ENCODE results near the gene SH2D5. TPM values are rescaled to one million over a fixed set of nuclear protein-coding genes. Genes with fewer than 3 reads are reported as not detected.

SH2D5 gene
- total RNA-seq, 1 donor from 2014 or later: 0.75 TPM

GRCh38 chr1:20684050-20684620 is 48.4 kb downstream of the SH2D5 start:
- H3K4me3 Mint-ChIP-seq (ENCODE audit: unreplicated experiment): no peak overlapping the region
- no peaks in the 10 kb centered on the region for H3K27me3 Mint-ChIP-seq (ENCODE audit: low read depth)

DNA sequence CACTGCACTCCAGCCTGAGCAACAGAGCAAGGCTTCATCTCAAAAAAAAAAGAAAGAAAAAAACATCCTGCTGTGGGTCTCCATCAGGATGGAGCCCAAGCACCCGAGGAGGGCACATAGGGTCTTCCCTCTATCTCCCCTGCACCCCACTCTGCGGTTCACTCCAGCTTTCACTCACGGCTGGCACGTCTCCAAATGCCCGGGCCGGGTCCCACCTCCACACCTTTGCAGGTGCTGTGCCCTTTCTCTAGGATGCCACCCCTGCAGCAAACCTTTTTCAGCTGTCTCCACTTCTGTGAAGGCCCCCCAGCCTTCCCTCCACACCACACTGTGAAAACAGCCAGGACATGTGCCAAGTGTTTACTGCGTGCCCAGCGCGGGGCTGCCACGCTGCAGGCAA is 48.9 kb downstream of the SH2D5 start:
- no peak overlapping the region for H3K4me3 Mint-ChIP-seq (ENCODE audit: unreplicated experiment)
- no peaks in the 10 kb centered on the region for H3K36me3 Mint-ChIP-seq (ENCODE audit: low read depth)
- no peak overlapping the region for H3K27ac Mint-ChIP-seq (ENCODE audit: unreplicated experiment)
- TF ChIP-seq CTCF (IDR thresholded peaks at IDR 0.05): no peak
- no peak for DNase-seq (ENCODE audit: low spot score)
- H3K27me3 Mint-ChIP-seq (ENCODE audit: low read depth): no peaks in the 10 kb centered on the region
- no peaks in the 10 kb centered on the region for H3K4me1 Mint-ChIP-seq (ENCODE audit: low read depth)
- no peaks in the 10 kb centered on the region for H3K9me3 Mint-ChIP-seq (ENCODE audit: low read depth)

More at GRCh38 chr1:20684050-20684620, 48.4 kb downstream of the SH2D5 start:
- Mint-ChIP-seq H3K36me3 (ENCODE audit: low read depth) (no peaks in the 10 kb centered on the region), H3K27ac (ENCODE audit: unreplicated experiment) (no peak overlapping the region), H3K9me3 (ENCODE audit: low read depth) (no peaks in the 10 kb centered on the region), H3K4me1 (ENCODE audit: low read depth) (no peaks in the 10 kb centered on the region)
- no peak for DNase-seq (ENCODE audit: low spot score)
- TF ChIP-seq CTCF (IDR thresholded peaks at IDR 0.05): no peak

DNA sequence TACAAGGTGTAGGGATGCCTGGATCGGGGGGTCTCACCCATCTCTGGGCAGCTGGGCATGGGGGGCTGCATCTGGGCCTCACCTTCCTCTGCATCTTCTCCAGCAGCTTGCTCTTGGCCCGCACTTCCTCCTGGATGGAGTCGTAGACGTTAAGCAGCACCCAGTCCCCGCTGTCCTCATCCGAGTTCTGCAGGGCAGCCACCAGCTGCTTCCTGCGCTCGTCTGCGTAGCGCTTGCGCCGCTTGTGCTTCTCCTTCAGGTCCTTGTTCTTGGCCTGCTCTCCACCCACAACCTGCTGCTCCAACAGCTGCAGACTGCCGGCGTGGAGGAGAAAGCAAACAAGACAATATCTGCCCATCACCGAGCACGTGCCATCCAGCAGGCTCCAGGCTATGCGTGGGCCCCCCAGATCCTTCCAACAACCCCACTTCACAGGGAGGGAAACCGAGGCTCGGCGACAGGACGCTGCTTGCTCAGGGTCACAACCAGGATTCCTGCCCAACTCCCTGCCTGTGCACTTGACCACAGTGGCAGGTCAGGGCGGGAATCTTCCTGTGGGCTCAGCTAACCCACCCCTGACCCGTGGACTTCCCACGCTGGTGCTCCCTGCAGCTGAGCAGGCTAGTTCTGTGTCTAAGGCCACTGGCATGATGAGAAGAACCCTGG is 49.8 kb downstream of the SH2D5 start:
- Mint-ChIP-seq H3K9me3 (ENCODE audit: low read depth) (no peaks in the 10 kb centered on the region), H3K27ac (ENCODE audit: unreplicated experiment) (no peak overlapping the region), H3K4me3 (ENCODE audit: unreplicated experiment) (no peak overlapping the region), H3K36me3 (ENCODE audit: low read depth) (no peaks in the 10 kb centered on the region), H3K27me3 (ENCODE audit: low read depth) (no peaks in the 10 kb centered on the region), H3K4me1 (ENCODE audit: low read depth) (no peaks in the 10 kb centered on the region)
- no peak for TF ChIP-seq CTCF (IDR thresholded peaks at IDR 0.05)
- no peak for DNase-seq (ENCODE audit: low spot score)

GRCh38 chr1:20681999-20682398 is 50.5 kb downstream of the SH2D5 start:
- H3K27me3 Mint-ChIP-seq (ENCODE audit: low read depth): no peaks in the 10 kb centered on the region
- no peak overlapping the region for H3K27ac Mint-ChIP-seq (ENCODE audit: unreplicated experiment)
- no peaks in the 10 kb centered on the region for H3K9me3 Mint-ChIP-seq (ENCODE audit: low read depth)
- no peaks in the 10 kb centered on the region for H3K36me3 Mint-ChIP-seq (ENCODE audit: low read depth)
- no peaks in the 10 kb centered on the region for H3K4me1 Mint-ChIP-seq (ENCODE audit: low read depth)
- no peak for DNase-seq (ENCODE audit: low spot score)
- no peak overlapping the region for H3K4me3 Mint-ChIP-seq (ENCODE audit: unreplicated experiment)
- no peak for TF ChIP-seq CTCF (IDR thresholded peaks at IDR 0.05)

GRCh38 chr1:20680269-20680668 is 52.2 kb downstream of the SH2D5 start:
- no peaks in the 10 kb centered on the region for H3K4me1 Mint-ChIP-seq (ENCODE audit: low read depth)
- no peak overlapping the region for H3K4me3 Mint-ChIP-seq (ENCODE audit: unreplicated experiment)
- no peak for DNase-seq (ENCODE audit: low spot score)
- no peaks in the 10 kb centered on the region for H3K27me3 Mint-ChIP-seq (ENCODE audit: low read depth)
- no peaks in the 10 kb centered on the region for H3K9me3 Mint-ChIP-seq (ENCODE audit: low read depth)
- no peaks in the 10 kb centered on the region for H3K36me3 Mint-ChIP-seq (ENCODE audit: low read depth)
- no peak for TF ChIP-seq CTCF (IDR thresholded peaks at IDR 0.05)
- H3K27ac Mint-ChIP-seq (ENCODE audit: unreplicated experiment): no peak overlapping the region

Measured in chondrocyte (in vitro differentiated cells).